ENCODE results near the gene SLC13A3. TPM values are rescaled to one million over a fixed set of nuclear protein-coding genes. Genes with fewer than 3 reads are reported as not detected.

Gene SLC13A3
- total RNA-seq, 3 donors from 2014 or later, result 0.08 to 0.19 (median 0.13) TPM

GRCh38 chr20:46672543-46673148 lies 21.4 kb upstream of the SLC13A3 start:
- peaks cover 2% of the 10 kb centered on the region for H3K36me3 Mint-ChIP-seq (ENCODE audit: insufficient read depth)

GRCh38 chr20:46671866-46672542 lies 20.7 kb upstream of the SLC13A3 start:
- H3K27me3 Mint-ChIP-seq (ENCODE audit: low read depth), result no peaks in the 10 kb centered on the region
- no peak overlapping the region for H3K4me3 Mint-ChIP-seq
- no peak for ATAC-seq
- peaks cover 13% of the 10 kb centered on the region for H3K9me3 Mint-ChIP-seq
- DNase-seq, result no peak
- H3K4me1 Mint-ChIP-seq (ENCODE audit: low read depth), result no peaks in the 10 kb centered on the region
- peaks cover 2% of the 10 kb centered on the region for H3K36me3 Mint-ChIP-seq (ENCODE audit: insufficient read depth)

More at GRCh38 chr20:46672543-46673148, 21.4 kb upstream of the SLC13A3 start:
- no peak overlapping the region for H3K4me3 Mint-ChIP-seq
- no peak for ATAC-seq
- no peaks in the 10 kb centered on the region for H3K4me1 Mint-ChIP-seq (ENCODE audit: low read depth)
- H3K9me3 Mint-ChIP-seq, result peaks cover 13% of the 10 kb centered on the region
- H3K27me3 Mint-ChIP-seq (ENCODE audit: low read depth), result no peaks in the 10 kb centered on the region
- DNase-seq, result no peak

GRCh38 chr20:46670585-46671584 lies 19.6 kb upstream of the SLC13A3 start:
- no peak for ATAC-seq
- H3K27me3 Mint-ChIP-seq (ENCODE audit: low read depth), result no peaks in the 10 kb centered on the region

GRCh38 chr20:46670228-46670584 lies 18.9 kb upstream of the SLC13A3 start:
- Mint-ChIP-seq H3K9me3 (peaks cover 13% of the 10 kb centered on the region), H3K4me1 (ENCODE audit: low read depth) (no peaks in the 10 kb centered on the region), H3K36me3 (ENCODE audit: insufficient read depth) (peaks cover 2% of the 10 kb centered on the region), H3K4me3 (no peak overlapping the region), H3K27me3 (ENCODE audit: low read depth) (no peaks in the 10 kb centered on the region)
- no peak for DNase-seq
- no peak for ATAC-seq

More at GRCh38 chr20:46670585-46671584, 19.6 kb upstream of the SLC13A3 start:
- no peak overlapping the region for H3K4me3 Mint-ChIP-seq
- no peak for DNase-seq
- peaks cover 2% of the 10 kb centered on the region for H3K36me3 Mint-ChIP-seq (ENCODE audit: insufficient read depth)
- no peaks in the 10 kb centered on the region for H3K4me1 Mint-ChIP-seq (ENCODE audit: low read depth)
- peaks cover 13% of the 10 kb centered on the region for H3K9me3 Mint-ChIP-seq

GRCh38 chr20:46666818-46667515 lies 15.7 kb upstream of the SLC13A3 start:
- Mint-ChIP-seq H3K36me3 (ENCODE audit: insufficient read depth) (peaks cover 5% of the 10 kb centered on the region), H3K4me3 (no peak overlapping the region), H3K9me3 (peaks cover 13% of the 10 kb centered on the region), H3K27me3 (ENCODE audit: low read depth) (no peaks in the 10 kb centered on the region), H3K4me1 (ENCODE audit: low read depth) (no peaks in the 10 kb centered on the region)
- no peak for ATAC-seq
- DNase-seq, result no peak

- DNase-seq, result no peak
- peaks cover 4% of the 10 kb centered on the region for H3K36me3 Mint-ChIP-seq (ENCODE audit: insufficient read depth)
- ATAC-seq, result no peak
- no peaks in the 10 kb centered on the region for H3K27me3 Mint-ChIP-seq (ENCODE audit: low read depth)
- H3K4me1 Mint-ChIP-seq (ENCODE audit: low read depth), result no peaks in the 10 kb centered on the region
- no peak overlapping the region for H3K4me3 Mint-ChIP-seq
- H3K9me3 Mint-ChIP-seq, result peaks cover 11% of the 10 kb centered on the region
Measured at GRCh38 chr20:46666306-46666705, 15.0 kb upstream of the SLC13A3 start.

- no peak for ATAC-seq
- no peaks in the 10 kb centered on the region for H3K27me3 Mint-ChIP-seq (ENCODE audit: low read depth)
- no peaks in the 10 kb centered on the region for H3K4me1 Mint-ChIP-seq (ENCODE audit: low read depth)
- peaks cover 4% of the 10 kb centered on the region for H3K9me3 Mint-ChIP-seq
- H3K36me3 Mint-ChIP-seq (ENCODE audit: insufficient read depth), result peaks cover 7% of the 10 kb centered on the region
- no peak overlapping the region for H3K4me3 Mint-ChIP-seq
- no peak for DNase-seq
Measured at GRCh38 chr20:46665602-46666001, 14.3 kb upstream of the SLC13A3 start.

- Mint-ChIP-seq H3K27me3 (ENCODE audit: low read depth) (no peaks in the 10 kb centered on the region), H3K4me3 (no peak overlapping the region), H3K36me3 (ENCODE audit: insufficient read depth) (peaks cover 8% of the 10 kb centered on the region)
Measured at GRCh38 chr20:46663531-46663930, 12.3 kb upstream of the SLC13A3 start.

GRCh38 chr20:46661659-46662058 lies 10.4 kb upstream of the SLC13A3 start:
- Mint-ChIP-seq H3K27me3 (ENCODE audit: low read depth) (no peaks in the 10 kb centered on the region), H3K4me3 (no peak overlapping the region), H3K4me1 (ENCODE audit: low read depth) (no peaks in the 10 kb centered on the region), H3K9me3 (no peaks in the 10 kb centered on the region), H3K36me3 (ENCODE audit: insufficient read depth) (peaks cover 8% of the 10 kb centered on the region)
- ATAC-seq (no peak), DNase-seq (no peak)

More at GRCh38 chr20:46663531-46663930, 12.3 kb upstream of the SLC13A3 start:
- Mint-ChIP-seq H3K9me3 (no peaks in the 10 kb centered on the region), H3K4me1 (ENCODE audit: low read depth) (no peaks in the 10 kb centered on the region)
- no peak for ATAC-seq
- DNase-seq, result no peak

GRCh38 chr20:46660487-46660886 lies 9.2 kb upstream of the SLC13A3 start:
- DNase-seq (no peak), ATAC-seq (no peak)
- Mint-ChIP-seq H3K36me3 (ENCODE audit: insufficient read depth) (peaks cover 8% of the 10 kb centered on the region), H3K4me1 (ENCODE audit: low read depth) (no peaks in the 10 kb centered on the region), H3K4me3 (no peak overlapping the region), H3K27me3 (ENCODE audit: low read depth) (no peaks in the 10 kb centered on the region), H3K9me3 (no peaks in the 10 kb centered on the region)

- Mint-ChIP-seq H3K4me1 (ENCODE audit: low read depth) (no peaks in the 10 kb centered on the region), H3K27me3 (ENCODE audit: low read depth) (peaks cover 12% of the 10 kb centered on the region), H3K9me3 (no peaks in the 10 kb centered on the region), H3K36me3 (ENCODE audit: insufficient read depth) (peaks cover 5% of the 10 kb centered on the region), H3K4me3 (no peak overlapping the region)
- no peak for DNase-seq
- ATAC-seq, result no peak
Measured at GRCh38 chr20:46657618-46658017, 6.4 kb upstream of the SLC13A3 start.

GRCh38 chr20:46657137-46657536 lies 5.9 kb upstream of the SLC13A3 start:
- H3K27me3 Mint-ChIP-seq (ENCODE audit: low read depth), result peaks cover 12% of the 10 kb centered on the region
- no peak overlapping the region for H3K4me3 Mint-ChIP-seq
- no peaks in the 10 kb centered on the region for H3K4me1 Mint-ChIP-seq (ENCODE audit: low read depth)
- no peak for ATAC-seq
- peaks cover 5% of the 10 kb centered on the region for H3K36me3 Mint-ChIP-seq (ENCODE audit: insufficient read depth)
- no peak for DNase-seq
- no peaks in the 10 kb centered on the region for H3K9me3 Mint-ChIP-seq

GRCh38 chr20:46652699-46653098 lies 1.4 kb upstream of the SLC13A3 start:
- ATAC-seq, result no peak
- Mint-ChIP-seq H3K36me3 (ENCODE audit: insufficient read depth) (no peaks in the 10 kb centered on the region), H3K4me1 (ENCODE audit: low read depth) (no peaks in the 10 kb centered on the region), H3K4me3 (no peak overlapping the region), H3K27me3 (ENCODE audit: low read depth) (peaks cover 34% of the 10 kb centered on the region), H3K9me3 (no peaks in the 10 kb centered on the region)
- DNase-seq, result no peak

GRCh38 chr20:46650575-46651090 lies 626 bp downstream of the SLC13A3 start:
- Mint-ChIP-seq H3K4me1 (ENCODE audit: low read depth) (no peaks in the 10 kb centered on the region), H3K27me3 (ENCODE audit: low read depth) (peaks cover 37% of the 10 kb centered on the region), H3K9me3 (no peaks in the 10 kb centered on the region), H3K4me3 (no peak overlapping the region), H3K36me3 (ENCODE audit: insufficient read depth) (no peaks in the 10 kb centered on the region)
- DNase-seq, result no peak
- no peak for ATAC-seq
